Heart left ventricle (tissue), 13 donors: ENCODE measurements around the gene CHCHD6.

Source experiments
- POLR2A ChIP-seq, 2 donors: fragments of 450-650 bp; IDR thresholded peaks; one replicate each; pipeline ENCODE4 v1.6.1; 2017; ENCODE audit warnings: antibody characterized with exemption in 2 of 2, mild to moderate bottlenecking in 2 of 2, moderate library complexity in 2 of 2
- TF ChIP-seq, protein P1 (sequence below), 12 donors: fragments of 200-600 bp; sonication (generic) in 4 of 12; IDR thresholded peaks; one replicate each; pipeline versions ENCODE4 v1.5.0 to v1.8.0; 2018 to 2022; ENCODE audit warnings: antibody characterized with exemption in 12 of 12, mild to moderate bottlenecking in 5 of 12
- donor health status: ischemic (EF 13 %, LVEDD 7.1; RV severe dilation, severe dysfunction).
- donor health status: DM: no; HTN: yes; CAD: no.
- donor health status: DM: no; HTN: no; CAD: no.
- donor health status: ischemic (EF 25% LVEDD 6.9; RV normal size, moderate dysfunction).
- donor health status: ischemic (EF 25% LVEDD 5.7; RV mildly dilated, moderate dysfunction).
- donor health status: ischemic (EF 35%, LVEDD 5.7; RV mildly dilated, moderate dysfunction).
- donor health status: nonischemic (EF 11% LVEDD 7.7; RV severe dilation, severe dysfunction).
- donor health status: DM: yes; HTN: yes; CAD: no.
- donor health status: PGD.
- donor health status: ischemic (EF 29% LVEDD 5.4; RV normal size, mild dysfunction).
- donor health status: nonischemic (EF 23%, LVEDD 6.1; RV moderate dilation, normal function).

DNA sequence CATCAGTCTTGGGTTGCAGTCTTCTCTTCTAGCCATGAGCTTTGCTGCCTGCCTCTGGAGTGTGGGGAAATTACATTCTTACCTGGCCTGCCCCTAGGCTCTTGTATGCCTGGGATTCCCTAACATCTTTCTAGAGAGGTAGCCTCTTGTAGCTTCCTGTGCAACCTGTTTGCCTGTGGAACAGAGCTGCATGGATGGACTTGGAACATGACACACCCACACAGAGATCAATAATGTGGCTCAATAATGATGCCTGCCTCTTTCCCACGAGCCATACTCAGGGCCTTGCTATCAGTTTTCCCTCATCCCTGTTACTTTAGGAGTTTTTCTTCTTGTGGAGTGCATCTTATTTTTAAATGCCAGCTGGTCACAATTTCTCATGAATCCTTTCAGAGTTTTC lies 11.4 kb downstream of the CHCHD6 start:
- no peak for TF ChIP-seq POLR2A (IDR thresholded peaks at IDR 0.05)
- TF ChIP-seq, protein P1, sequence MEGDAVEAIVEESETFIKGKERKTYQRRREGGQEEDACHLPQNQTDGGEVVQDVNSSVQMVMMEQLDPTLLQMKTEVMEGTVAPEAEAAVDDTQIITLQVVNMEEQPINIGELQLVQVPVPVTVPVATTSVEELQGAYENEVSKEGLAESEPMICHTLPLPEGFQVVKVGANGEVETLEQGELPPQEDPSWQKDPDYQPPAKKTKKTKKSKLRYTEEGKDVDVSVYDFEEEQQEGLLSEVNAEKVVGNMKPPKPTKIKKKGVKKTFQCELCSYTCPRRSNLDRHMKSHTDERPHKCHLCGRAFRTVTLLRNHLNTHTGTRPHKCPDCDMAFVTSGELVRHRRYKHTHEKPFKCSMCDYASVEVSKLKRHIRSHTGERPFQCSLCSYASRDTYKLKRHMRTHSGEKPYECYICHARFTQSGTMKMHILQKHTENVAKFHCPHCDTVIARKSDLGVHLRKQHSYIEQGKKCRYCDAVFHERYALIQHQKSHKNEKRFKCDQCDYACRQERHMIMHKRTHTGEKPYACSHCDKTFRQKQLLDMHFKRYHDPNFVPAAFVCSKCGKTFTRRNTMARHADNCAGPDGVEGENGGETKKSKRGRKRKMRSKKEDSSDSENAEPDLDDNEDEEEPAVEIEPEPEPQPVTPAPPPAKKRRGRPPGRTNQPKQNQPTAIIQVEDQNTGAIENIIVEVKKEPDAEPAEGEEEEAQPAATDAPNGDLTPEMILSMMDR (IDR thresholded peaks at IDR 0.05), result no peak
